Thoracic aorta endothelial cell (primary cell): ENCODE data around the gene RAPH1. TPM values are rescaled to one million over a fixed set of nuclear protein-coding genes. Genes with fewer than 3 reads are reported as not detected.

Experiments used
- total RNA-seq: library from RNA; depleted of rRNA; stranded (reverse); fragments of >200 nt; gene quantifications from 2 replicates; pipeline ENCODE4 v1.2.3, GENCODE V29; 2012

Gene RAPH1, protein sequence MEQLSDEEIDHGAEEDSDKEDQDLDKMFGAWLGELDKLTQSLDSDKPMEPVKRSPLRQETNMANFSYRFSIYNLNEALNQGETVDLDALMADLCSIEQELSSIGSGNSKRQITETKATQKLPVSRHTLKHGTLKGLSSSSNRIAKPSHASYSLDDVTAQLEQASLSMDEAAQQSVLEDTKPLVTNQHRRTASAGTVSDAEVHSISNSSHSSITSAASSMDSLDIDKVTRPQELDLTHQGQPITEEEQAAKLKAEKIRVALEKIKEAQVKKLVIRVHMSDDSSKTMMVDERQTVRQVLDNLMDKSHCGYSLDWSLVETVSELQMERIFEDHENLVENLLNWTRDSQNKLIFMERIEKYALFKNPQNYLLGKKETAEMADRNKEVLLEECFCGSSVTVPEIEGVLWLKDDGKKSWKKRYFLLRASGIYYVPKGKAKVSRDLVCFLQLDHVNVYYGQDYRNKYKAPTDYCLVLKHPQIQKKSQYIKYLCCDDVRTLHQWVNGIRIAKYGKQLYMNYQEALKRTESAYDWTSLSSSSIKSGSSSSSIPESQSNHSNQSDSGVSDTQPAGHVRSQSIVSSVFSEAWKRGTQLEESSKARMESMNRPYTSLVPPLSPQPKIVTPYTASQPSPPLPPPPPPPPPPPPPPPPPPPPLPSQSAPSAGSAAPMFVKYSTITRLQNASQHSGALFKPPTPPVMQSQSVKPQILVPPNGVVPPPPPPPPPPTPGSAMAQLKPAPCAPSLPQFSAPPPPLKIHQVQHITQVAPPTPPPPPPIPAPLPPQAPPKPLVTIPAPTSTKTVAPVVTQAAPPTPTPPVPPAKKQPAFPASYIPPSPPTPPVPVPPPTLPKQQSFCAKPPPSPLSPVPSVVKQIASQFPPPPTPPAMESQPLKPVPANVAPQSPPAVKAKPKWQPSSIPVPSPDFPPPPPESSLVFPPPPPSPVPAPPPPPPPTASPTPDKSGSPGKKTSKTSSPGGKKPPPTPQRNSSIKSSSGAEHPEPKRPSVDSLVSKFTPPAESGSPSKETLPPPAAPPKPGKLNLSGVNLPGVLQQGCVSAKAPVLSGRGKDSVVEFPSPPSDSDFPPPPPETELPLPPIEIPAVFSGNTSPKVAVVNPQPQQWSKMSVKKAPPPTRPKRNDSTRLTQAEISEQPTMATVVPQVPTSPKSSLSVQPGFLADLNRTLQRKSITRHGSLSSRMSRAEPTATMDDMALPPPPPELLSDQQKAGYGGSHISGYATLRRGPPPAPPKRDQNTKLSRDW
- 72.8 and 93.6 TPM in 2 replicates for total RNA-seq

DNA sequence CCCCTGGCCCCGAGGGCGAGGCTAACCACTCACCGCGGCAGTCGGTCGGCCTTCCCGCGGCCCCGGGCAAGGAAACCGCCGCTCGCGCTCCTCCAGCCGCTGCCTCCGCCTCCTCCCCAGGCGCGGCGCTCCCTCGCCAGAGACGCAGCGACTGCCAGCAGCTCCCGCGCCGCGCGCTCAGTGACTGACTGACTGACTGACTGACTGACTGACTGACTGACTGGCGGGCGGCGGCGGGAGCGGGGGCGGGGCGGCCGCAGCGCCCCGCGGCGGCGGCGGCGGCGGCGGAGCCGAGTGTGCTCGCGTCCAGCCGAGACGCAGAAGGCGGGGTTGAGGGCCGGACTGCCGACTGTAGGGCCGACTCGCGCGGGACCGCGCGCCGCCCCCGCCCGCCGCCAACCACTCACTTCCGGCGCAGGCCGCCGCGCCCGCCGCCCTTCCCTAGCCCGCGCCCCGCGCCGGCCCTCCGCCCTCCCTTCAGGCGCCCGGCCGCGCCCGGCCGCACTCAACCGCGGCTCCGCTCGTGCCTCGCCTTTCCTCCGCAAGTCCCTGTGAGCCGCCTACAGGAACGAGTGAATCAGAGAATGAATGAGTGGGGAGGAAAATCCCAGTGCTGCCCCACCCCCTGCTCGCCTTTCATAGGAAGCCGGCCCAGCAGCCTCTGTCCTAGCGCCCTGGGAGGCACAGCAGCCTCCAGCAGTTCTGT is at the start of gene RAPH1:
RAPH1 (minus strand) TSS at position 224 of the 706 bp plus-strand sequence. CDS start 39,948 bp downstream, outside the sequence.

Other genes with a start within 250 kb of the RAPH1 start
- gene ABI2, start 206.9 kb downstream of the RAPH1 start, total RNA-seq, result 41.8 and 53.8 TPM in 2 replicates
- under 0.01 and 0.07 TPM in 2 replicates for gene CD28, start 171.3 kb upstream of the RAPH1 start, total RNA-seq